NCI-H2107 treated with DMSO at 0.1 percent for 48 hours (cell line): ENCODE results near the gene CCNL1.
"Not testable (repeated sequence)": the region's sequence is repeated elsewhere in the genome, so short reads cannot be mapped to it uniquely, and the experiment has no call there.

Source experiments
- DNase-seq: peaks from one replicate; lab custom pipeline; 2025; ENCODE audit not compliant: unreplicated experiment; lab: John Stamatoyannopoulos, UW

CCNL1 gene

GRCh38 chr3:157107037-157107436, 52.9 kb downstream of the CCNL1 start:
- DNase-seq: peak; percentile 65

GRCh38 chr3:157104928-157105652, 54.9 kb downstream of the CCNL1 start:
- DNase-seq: peak; percentile 79

- no peak for DNase-seq
Observed at GRCh38 chr3:157104521-157104920, 55.4 kb downstream of the CCNL1 start.

DNA sequence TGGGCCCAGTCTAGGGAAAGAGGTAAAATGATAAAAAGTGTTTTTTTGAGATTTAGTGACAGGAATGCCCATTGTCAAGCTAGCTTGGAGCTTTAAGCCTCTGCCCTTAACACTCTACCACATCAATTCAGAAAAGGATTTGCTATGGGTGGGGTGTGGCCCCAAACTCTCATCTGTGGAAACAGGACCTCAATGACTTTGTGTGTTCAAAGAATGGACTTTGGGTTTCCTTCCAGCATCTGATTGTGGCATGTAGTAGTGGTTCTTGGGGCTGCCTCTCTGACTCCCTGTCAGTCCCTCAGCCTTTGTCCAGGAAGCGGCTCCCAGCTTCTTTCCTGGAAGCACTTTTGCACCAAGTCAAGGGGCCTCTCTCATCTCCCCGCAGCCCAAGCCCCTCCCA, 56.1 kb downstream of the CCNL1 start:
- no peak for DNase-seq

DNA sequence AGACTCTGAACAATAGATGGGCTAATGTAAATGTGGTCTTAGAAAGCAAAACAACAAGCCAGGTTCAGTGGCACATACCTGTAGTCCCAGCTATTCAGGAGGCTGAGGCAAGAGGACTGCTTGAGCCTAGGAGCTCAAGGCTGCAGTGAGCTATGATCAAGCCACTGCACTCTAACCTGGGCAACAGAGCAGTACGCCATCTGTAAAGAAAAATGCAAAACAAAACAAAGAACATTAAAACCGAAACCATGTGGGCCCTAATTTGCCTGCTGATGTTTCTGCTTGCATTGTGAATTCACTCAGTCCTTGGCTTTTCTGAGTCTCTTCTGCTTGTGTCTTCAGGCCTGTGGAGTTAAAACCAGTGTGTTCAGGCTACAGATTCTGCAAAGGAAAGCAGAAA, 56.7 kb downstream of the CCNL1 start:
- no peak for DNase-seq

DNA sequence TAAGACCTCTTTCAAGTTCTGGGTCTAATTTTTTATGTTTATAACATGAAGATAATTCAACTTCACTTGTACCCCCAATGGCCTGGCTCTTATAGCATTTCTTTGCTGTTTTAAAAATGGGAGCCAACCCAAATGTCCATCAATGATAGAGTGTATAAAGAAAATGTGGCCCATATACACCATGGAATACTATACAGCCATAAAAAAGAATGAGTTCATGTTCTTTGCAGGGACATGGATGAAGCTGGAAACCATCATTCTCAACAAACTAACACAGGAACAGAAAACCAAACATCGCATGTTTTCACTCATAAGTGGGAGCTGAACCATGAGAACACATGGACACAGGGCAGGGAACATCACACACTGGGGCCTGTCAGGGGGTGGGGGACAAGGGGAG, 57.4 kb downstream of the CCNL1 start:
- DNase-seq: not testable (repeated sequence)

- DNase-seq: no peak
Observed at GRCh38 chr3:157102098-157102497, 57.8 kb downstream of the CCNL1 start.

DNA sequence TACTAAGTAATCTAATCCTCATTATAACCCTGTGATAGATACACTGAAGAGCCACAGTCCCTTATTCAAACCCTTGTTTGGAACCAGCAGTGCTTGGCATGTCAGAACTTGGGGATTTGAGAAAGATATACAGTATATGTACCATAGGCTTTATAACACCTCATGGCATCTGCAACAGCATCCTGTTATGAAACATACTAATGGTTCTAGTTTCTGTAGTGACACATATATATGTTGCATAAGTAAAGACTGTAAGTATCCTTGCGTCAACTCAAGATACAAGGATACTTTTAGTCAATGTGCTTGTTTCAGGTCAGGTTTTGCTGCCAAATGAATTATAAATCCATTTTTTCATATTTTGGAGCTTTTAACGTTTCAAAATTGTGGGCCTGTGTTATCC, 58.5 kb downstream of the CCNL1 start:
- DNase-seq: no peak

DNA sequence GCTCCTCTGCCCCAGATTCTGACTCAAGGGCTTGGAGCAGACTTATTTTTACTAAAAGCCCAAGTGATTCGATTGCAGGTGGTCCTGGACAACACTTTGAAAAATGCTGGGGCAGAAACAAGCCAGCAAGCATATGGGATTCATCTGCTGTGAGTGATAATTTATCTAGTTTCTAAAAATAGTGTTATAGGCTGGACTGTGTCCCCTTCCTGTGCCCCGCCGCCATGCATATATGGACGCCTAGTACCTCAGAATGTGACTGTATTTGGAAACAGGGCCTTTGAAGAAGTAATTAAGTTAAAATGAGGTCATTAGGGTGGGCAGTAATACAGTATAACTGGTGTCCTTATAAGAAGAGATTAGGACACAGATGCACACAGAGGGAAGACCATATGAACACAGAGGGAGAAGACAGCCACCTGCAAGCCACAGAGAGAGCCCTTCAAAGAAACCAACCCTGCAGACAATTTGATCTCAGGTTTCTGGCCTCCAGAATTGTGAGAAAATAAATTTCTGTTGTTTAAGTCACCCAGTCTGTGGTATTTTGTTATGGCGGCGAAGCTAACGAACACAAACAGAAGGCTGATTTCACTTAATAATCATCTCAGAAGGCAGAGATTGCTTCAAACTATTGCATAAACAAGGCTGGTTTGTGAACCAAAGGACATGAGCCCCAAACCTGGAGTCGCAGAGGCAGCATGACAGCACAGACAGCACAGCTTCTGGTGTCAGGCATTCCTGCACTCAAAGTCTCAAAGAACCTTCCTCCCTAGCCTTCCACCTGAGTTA, 59.1 kb downstream of the CCNL1 start:
- DNase-seq: no peak

- DNase-seq: no peak
Observed at GRCh38 chr3:157100096-157100477, 59.9 kb downstream of the CCNL1 start.

DNA sequence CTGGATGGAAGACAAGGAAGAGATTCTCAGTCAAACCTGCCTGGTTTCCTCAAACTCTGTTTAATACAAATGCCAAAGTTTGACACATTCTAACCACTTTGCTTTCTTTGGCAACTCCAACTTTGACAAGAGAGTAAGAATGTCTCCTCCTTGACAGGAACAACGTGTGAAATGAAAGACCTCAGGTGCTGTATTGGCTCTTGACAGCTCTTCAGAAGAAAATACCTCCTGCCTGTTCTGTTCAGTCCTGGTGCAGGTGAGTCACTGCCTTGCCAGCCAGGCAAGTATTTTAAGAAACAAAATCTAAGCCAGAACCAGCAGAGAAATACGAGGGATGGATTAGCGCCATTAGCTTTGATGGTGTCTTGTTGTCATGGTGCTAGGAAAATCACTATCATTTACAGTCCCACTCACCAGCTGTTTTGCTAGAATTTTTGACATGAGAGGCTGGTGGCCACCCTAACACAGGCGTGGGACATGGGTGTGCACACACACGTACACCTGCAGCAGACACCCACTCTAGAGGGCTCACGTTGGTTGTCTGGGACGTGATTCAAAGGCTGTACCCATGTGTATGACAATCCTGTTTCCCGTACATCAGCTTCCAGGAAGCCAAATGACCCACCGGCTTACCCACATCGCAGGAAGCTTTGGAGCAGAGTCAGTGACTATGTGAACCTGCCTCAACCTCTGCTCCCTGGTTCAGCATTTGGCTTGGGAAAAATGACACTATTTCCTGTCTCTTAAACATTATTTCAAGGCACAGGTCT, 60.4 kb downstream of the CCNL1 start:
- no peak for DNase-seq

GRCh38 chr3:157098823-157099185, 61.1 kb downstream of the CCNL1 start:
- no peak for DNase-seq

DNA sequence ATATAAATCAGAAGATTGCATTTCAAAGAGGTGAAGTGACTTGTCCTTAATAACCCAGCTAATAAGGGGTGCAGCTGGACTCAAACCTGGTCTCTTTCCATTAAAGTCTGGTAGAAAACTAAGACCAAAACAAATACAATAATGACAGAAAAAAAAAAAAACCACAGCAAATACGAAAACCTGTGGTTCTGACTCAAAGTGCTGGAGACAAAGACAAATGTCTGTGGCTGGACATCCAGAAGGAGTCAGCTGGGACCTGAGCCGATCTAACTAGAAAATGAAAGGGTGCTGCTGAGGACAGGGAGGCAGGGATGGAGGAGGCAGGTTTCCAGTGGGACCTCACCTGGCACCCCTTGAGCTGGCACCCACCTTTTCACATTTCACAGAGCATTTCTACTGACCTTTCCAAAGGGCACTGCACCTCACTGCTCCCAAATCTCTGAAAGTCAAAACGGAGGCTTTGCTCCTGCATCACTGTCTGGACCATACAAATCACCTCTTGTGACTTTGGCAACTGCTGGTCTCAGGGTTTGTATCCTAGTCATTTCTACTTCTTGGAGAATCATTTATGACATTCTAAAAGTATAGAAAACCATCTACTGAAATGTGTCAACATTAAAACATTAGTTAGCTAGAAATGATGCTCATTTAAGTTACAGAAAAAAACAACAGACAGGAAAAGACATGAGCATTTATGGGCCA, 61.7 kb downstream of the CCNL1 start:
- no peak for DNase-seq
